Measurements from ENCODE around the gene LMX1B.

The LMX1B gene

DNA sequence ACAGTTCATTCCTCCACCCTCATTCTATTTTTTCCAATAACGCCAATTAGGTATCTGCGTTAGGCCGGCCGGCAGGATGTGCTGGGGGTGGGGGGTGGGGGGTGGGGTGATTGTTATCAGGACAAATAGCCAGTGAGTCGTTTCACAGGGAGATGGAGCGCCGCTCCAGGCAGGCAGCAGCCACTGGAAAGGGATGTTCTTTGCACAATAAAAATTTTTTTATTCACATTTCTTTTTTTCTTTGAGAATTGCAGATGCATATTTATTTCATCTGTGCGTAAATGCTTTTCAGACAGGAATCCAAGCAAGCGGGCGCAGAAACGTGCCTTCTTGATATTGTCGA, 4.1 kb downstream of the LMX1B start:
- no peak for DNase-seq (ENCODE audit: low read depth, low spot score)

DNA sequence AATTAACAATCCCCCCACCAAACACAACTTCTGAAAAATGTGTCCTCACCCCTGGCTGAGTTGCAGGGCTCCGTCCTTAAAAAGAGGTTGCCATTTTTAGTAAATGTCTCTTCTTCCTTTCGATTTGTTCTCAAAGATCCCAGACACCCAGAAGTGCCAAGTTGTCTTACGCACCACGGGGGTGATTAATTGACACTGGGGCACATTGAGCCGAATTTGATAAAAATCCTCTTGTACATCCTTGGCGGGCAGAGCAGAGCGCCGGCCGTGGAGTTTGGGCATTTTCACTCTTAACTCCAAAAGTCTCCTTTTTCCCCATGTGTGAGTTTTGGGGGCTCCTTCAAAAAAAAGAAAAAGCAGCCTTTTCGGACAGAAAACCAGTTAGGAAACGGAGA, 4.5 kb downstream of the LMX1B start:
- no peak for DNase-seq (ENCODE audit: low read depth, low spot score)

DNA sequence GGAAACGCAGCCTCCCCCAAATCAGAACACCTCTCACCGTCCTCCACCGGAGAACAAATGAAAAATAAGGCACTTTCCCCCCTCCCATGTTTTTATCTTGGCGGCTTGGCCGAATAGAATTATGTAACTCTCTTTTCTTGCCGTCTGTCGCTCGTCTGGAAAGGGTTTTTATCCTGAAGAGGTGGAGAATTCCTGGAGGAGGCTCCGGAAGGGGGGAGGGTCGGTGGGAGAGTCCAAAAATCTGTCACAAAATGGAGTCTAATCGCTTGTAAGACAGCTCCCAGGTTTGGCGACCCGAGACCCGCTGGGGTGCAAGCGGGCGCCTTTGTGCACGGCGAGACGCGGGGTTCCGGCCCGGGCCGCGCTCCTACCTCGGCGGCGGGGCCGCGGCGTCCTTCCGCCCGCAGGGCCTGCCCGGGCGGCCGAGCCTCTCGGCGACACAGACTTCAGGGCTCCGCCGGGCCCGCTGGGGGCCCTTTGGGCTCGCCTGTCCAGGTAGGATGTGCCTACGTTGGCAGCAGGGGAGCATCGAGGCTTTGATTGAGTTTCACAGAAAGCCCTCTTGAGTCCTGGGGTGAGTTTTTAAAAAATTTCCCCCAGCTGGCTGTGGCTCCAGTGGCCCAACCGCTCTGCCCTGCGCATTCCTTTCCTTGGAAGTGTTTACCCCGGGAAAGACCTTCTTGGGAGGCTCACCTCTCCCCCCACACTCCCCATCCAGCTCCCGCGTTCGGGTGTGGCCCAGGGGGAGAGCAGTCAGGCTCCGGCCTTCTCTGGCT, 5.0 kb downstream of the LMX1B start:
- DNase-seq (ENCODE audit: low read depth, low spot score): no peak

DNA sequence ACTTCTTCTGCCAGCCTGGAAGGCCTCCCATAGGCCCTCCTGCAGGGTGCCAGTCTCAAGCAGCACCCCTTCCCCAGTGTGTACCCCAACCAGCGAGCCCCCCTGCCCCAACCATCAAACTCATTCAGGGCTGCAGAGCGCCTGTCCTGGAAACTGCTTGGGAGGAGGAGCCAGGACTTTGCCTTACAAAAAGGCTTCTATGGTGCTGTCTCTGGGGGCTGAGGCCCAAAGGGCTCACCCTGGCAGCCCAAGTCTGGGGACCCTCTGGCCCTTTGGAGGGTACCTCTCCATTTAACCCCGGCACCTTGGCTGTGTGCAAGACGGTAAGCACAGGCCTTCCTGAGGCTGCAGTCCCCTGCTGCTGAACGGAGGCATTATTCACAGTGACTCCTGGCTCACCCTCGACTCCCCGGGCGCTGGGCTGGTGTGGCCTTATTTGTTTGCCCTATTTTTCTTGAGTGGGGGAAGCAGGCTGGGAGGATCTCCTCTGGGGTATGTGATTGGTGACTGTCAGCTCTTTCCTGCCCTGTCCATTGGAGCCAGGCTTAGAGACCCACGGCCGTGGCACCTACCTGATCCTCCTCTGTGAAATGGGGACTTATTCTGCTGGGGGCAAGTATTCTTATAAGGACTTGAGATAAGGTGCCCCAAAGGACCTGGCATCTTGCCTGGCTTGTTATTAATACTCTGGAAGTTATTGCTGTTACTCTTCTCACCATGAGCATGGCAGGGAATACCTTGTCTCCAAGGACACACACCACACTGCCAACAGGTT, 5.8 kb downstream of the LMX1B start:
- DNase-seq (ENCODE audit: low read depth, low spot score): no peak

DNA sequence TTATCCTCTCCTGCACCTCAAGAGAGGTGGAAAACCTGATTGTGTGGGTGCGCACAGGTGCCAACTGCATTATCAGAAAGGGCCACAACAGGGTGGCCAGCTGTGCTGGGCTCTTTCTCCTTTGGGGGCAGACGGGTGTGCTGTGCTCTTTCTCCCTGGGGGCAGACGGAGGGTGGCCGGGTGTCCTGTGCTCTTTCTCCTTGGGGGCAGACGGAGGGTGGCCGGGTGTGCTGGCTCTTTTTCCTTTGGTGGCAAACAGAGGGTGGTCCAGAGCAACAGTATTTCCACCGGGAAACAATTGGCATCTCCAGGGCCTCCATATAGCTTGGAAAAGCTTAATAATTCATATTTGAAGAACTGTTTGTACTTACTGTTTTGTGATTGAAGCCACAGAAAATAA, 6.8 kb downstream of the LMX1B start:
- no peak for DNase-seq (ENCODE audit: low read depth, low spot score)

DNA sequence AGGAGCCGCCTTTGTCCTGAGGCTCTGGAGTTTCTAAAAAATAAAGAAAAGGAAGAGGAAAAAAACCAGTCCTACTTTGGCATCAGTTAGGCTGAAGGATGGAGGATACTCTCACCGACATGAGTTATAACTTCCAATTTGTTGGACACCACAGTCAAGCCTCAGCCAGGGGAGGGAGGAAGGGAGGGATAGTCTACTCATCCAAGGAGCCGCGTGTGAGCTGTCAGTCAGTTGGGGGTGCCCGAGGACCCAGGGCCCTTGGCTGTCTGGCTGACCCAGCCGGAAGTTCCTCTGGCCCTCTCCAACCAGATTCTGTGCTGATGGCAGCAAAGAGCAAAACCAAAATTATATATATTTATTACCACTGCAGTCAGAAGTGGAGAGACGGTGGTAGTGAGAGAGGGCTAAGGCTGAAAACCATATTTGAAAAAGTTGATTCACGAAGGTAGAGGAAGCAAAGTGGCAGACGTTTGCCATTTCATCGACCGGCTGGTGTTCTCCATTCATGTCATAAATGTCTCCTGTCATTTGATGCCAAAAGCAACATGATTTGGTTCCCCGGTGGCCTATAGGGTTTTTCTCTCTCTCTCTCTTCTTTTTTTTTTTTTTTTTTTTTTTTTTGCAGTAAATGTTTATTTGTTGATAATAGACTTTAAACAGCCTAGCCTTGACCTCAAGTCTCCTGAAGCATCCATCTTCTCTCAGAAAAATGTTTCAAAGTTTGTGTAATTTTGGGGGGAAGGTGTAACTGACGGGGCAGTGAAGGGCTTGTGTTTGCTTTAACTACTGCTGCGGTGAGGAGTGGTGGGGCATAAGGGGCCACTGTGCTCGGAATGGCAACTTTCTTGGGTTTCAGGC, 7.6 kb downstream of the LMX1B start:
- no peak for DNase-seq (ENCODE audit: low read depth, low spot score)

DNA sequence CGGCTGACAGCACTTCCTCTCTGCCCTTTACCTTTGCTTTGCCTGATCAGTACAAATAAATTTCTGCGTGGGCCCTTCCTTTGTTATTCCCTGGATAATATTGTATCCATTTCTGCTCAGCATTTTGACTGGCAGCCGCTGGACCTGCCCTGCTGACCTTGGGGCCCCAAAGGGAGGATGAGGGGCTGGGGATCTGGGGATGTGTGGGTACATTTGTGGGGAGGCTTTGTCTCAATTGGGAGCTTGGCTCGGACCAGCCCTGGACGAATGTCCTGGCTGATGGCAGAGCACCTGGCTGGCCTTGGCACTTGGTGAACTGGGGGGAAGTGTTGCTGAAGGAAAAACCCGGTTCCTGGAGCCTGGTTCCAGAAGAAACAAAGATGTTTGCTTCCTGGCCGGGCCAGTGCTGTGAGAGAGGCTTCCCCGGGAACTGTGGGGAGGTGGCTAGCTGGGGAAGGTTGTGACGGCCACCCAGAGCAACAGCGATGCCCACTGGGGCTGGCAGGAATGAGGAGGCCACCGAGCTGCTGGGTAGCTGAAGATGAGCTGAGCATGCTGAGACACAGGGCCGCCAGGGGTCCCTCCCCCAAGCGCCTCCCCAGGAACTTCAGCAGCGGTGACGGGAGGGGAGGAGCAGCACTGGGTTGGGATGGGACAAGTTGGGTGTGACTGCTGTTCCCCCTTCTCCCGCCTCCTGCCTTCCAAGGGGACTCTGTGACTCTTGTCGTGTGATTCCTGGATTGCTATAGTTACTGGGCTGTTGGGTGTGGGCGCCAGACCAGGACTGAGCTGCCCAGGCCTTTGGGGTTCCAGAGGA, 8.4 kb downstream of the LMX1B start:
- no peak for DNase-seq (ENCODE audit: low read depth, low spot score)

DNA sequence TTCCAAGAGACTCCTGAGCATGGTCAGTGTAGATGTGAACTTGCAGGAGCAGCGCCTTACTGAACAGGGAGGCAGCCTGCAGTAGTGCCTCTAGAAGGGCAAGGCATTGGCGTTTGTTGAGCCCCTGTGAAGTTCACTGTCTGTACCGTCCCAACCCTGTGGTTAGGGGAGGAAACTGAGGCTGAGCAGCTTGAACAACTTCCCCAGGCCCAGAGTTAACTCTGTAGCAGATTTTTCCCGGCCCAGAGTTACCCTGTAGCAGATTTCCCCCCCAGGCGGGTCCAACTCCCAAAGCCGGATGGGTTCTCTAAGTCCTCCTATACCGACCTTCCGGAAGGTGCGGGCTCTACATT, 9.6 kb downstream of the LMX1B start:
- no peak for DNase-seq (ENCODE audit: low read depth, low spot score)

DNA sequence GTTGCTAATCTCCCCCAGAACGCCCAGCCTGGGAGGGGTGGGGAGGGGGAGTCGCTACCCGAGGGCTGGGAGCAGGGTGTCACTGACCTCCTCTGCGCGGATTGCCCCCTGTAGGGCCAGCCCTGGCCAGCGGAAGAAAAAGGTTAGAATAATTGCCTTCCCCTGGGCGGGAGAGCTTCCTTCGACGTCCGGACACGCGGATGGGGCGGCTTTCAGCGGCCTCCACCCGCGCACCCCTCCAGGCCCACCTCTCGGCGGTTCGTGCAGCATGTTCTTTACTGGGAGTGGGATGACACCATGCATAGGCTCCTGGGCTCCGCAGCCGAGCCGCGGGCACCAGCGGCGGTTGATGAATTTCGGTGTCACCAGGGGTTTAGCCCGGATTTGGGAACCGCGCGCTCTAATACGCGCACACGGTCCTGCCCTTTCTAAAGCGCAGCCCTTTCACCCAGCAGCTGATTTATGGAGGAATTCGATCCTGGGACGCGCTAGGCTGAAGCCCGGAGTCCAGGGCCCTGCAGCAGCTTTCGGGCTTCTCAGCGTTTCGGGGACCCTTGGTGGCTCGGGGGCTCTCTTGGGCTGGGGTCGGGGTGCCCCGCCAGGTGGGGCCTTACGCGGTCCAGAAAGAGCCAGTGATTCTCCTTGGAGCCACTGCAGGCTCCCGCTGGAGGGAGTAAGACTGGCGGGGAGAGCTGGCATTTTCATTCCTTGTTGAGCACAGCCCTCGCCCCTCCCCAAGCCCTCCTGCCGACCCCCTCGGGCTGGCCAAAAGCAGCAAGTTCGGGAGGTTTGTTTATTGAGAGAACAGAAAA, 10.1 kb downstream of the LMX1B start:
- DNase-seq (ENCODE audit: low read depth, low spot score): no peak

DNA sequence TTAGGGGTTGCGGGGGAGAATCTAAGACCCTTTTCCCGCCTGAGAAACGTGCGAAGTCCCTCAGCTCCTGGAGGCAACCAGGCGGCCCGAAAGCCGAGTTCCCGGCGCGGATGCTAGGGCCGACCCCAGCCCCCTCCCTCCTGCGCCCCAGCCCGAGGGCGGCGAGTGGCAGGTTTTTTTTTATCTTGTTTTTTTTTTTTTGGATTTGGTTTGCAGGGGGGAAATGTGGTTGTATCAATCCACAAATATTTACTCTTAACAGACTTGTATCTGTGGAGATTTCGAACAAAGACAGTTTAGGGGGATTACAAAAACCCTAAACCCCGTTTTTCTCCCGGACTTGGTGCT, 10.7 kb downstream of the LMX1B start:
- no peak for DNase-seq (ENCODE audit: low read depth, low spot score)

DNA sequence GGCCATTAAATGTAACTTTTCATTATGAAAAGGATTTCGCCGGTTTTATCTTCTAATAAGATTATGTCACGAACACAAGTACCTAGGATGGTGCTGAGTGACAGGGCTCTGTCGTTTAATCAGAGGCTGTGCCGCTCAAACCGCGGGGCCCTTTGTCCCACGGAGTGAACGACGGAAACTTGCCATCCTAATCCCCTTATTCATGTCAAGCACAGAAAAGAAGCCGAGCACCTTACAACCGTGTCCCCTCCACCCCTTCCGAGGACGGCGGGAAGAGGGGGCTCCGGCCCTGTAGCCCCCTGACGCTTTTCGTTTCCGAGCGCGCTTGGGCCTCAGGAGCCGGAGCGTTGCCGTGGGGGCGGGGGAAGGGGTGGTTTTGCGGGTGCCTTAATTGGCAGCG, 11.2 kb downstream of the LMX1B start:
- DNase-seq (ENCODE audit: low read depth, low spot score): no peak

DNA sequence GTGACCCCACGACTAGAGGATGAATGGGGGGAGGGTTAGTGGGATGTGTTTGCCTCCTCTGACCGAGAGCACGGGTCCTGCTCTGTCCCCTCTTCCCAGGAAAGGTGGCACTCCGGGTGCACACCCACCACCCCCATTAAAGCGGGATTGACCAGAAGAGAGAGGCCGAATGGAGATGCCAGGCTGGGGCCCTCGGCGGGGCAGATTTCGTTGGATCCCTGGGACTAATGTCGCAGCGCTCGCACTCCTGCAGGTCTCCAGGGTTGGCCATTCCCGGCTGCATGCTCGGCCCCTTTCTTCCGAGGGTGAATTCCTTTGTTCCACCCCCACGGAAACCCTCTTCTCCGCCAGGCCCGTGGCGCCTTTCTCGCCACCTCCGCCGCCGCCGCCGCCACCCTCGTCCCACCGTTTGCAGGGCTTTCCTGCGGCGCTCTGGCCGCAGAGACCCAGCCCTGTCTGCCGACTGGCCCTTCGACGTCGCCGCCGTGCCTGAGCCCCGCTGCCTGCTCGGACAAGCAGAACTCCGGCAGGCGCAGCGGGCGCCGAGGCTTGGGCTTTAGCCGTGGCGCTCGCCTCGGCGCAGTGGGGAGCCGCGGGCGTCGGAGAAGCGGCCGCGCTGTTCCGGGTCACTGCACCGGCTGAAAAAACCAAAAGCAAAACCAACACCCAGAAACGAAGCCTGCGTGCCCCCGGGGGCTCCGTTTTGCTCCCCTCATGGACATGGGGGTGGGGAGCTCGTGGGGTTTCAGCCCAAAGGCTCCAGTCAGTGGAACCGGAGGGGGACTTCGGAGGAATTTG, 11.8 kb downstream of the LMX1B start:
- DNase-seq (ENCODE audit: low read depth, low spot score): no peak

DNA sequence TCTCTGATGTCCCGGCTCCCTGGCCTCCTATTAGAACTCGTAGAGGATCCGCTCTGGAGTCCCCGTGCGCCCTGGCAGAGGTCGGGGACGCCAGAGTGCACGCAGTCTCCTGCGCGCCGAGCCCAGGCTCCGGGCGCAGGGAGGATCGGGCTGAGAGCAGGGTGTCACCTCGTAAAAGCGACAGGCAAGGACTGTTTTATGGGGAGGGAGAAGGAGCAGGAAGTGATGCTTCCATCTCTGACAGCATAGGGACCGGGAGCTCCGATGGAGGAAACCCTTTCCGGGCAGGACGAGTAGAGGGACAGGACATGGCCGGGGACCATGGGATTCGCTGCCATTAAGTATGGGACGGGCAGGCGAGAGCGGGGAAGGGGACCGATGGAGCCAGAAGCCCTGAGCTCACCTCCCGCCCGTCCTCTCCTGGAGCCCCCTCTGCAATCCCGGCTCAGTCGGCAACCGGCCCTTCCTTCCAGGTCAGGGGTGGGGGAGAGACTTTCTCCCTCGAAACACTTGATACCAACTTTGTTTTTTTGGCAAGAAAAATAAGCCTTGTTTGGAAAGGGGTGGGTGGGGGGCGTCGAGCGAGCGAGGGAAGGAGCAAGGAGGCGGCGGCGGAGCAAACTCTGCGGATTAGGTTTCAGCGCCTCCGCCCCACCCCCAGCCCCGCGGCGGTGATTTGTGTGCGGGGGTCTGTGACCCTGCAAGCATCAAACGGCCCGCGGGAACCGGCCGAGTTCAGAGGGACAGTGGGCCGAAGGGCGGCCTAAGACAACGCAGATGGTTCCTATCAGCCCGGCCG, 12.6 kb downstream of the LMX1B start:
- no peak for DNase-seq (ENCODE audit: low read depth, low spot score)

DNA sequence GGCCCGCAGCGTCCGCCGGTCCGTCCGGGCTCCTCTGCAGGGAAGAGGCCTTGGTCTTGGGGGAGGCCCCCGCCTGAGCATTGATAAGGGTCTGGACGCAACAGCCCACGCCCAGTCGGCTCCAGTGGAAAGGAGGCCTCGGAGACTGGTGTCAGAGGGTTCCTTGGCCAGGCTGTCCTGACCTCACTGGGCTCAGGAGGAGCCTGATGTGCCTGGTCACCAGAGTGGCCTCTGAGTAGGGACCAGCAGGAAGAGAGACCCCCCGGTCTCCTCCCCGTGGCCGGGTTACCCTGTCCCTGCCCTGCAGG, 13.2 kb downstream of the LMX1B start:
- no peak for DNase-seq (ENCODE audit: low read depth, low spot score)

DNA sequence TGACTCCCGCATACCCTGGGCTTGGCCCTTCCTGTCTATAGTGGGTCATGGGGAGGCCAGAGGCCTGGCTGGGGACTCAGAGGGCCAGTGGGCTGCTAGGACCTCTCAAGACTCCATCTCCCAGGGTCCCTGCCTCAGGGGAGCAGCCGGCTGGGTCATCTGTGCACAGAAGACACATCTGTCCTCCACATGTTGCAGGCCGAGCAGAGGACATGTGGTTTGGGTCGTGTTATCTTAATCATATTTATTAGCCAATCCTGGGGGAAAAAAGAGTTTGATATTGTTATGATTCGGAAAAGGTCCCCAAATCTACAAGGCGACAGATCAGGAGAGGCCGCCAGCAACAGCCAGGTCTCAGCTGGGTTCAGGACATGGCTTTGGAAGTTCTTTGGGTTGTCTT, 14.4 kb downstream of the LMX1B start:
- DNase-seq (ENCODE audit: low read depth, low spot score): no peak

DNA sequence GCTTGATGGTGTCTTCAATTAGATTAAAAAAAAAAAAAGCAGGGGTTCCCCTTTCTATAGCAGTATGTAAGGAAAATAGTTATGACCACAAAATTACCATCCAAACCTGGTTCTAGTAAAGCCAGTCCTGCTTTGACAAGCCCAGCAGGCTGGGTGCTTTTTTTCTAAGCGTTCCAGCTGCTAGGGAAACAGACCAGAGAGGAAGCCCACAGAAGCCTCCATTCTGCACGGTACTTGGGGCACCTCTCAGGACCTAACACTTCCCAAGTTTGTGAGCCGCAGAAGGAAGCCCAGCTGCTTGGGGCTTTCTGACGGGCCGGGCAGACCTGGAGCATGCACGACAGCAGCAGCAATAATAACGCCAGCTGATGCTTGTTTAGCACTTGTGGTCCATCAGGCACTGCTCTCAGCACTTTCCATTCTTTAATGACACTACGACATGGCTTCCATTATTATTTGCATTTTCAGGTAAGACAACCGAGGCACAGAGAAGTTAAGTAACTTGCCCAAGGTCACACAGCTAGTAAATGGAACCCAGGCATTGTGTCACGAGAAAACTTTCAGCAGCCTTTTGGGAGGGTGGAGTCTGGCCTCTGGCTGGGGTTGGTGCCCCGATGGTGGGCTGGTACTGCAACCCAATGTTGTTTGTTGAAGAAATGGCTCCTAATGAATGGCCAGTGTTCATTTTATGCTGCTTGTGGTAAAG, 15.4 kb downstream of the LMX1B start:
- no peak for DNase-seq (ENCODE audit: low read depth, low spot score)

DNA sequence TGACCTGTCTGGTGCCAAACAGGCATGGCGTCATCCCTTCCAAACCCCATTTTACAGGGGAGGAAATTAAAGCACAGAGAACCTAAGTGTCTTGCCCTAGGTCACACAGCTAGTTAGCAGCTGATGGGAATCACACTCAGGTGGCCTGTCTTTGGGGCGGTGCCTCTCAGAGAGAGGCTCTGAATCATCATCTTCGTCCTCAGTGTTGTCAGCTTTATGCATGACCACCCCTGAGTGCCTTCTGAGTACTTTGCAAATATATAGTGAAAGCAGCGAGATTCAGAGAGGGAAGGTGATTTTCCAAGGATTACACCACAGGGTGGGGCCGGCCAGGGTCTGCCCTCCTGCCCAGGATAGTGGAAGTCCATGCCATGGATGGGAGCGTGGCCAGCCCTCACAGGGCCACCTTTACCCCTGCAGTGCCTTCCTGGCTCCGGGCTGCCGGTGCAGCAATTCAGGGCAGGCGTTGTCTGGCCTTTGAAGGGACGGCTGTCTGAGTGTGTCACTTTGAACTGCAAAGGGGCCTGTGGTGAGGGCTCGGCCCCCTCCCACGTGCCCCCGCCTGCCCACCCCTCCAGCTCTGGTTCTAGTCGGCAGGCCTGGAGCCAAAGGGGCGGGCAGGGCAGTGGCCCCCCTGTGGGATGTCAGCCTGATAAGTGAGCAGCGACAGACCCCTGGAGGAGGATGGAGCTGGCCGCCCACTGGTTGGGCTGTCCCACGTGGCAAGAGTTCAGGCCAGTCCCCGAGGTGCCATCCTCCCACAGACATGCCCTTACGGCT, 16.9 kb downstream of the LMX1B start:
- no peak for DNase-seq (ENCODE audit: low read depth, low spot score)

DNA sequence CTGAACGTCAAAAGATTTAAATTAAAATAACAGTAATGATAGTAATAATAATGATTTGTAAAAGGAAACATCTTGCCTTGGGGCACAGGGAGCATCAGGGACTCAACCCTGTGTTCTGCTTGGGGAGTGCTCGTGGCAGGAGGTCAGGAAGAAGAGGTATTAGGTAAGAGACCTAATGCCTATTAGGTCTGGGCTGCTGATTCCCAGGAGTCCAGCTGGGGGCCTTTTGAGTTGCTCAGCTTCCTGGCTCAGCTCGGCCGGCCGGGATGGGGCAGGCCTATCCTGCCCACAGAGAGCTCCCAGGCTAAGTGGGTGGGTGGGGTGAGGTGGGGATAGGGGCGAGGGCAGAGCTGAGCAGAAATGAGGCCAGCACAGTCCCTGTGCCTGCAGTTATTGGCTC, 17.5 kb downstream of the LMX1B start:
- no peak for DNase-seq (ENCODE audit: low read depth, low spot score)
